Skeletal muscle satellite cell (primary cell): ENCODE data around the gene SLC4A3.

Experiments used
- H3K27me3 ChIP-seq: 2 replicates; pipeline ENCODE4 v1.7.0; 2013; ENCODE audit warnings: low read length; ENCODE audit not compliant: control insufficient read depth, insufficient read depth
- H3K36me3 ChIP-seq: 2 replicates; pipeline ENCODE4 v1.7.0; 2013; ENCODE audit warnings: mild to moderate bottlenecking, control low read depth, low read length; ENCODE audit not compliant: insufficient read depth
- H3K4me1 ChIP-seq: 2 replicates; pipeline ENCODE4 v1.7.0; 2013; ENCODE audit warnings: low read length; ENCODE audit not compliant: control insufficient read depth, insufficient read depth
- H3K4me2 ChIP-seq: 2 replicates; pipeline ENCODE4 v1.7.0; 2013; ENCODE audit warnings: mild to moderate bottlenecking, low read length
- H3K4me3 ChIP-seq: 2 replicates; pipeline ENCODE4 v1.7.0; 2013; ENCODE audit warnings: low read length
- H3K9ac ChIP-seq: 2 replicates; pipeline ENCODE4 v1.7.0; 2013; ENCODE audit warnings: mild to moderate bottlenecking, low read depth, low read length, moderate library complexity
- H3K9me3 ChIP-seq: replicated peaks from 2 replicates; pipeline ENCODE4 v1.7.0; 2013; ENCODE audit warnings: mild to moderate bottlenecking, control low read depth, low read length

The SLC4A3 gene

DNA sequence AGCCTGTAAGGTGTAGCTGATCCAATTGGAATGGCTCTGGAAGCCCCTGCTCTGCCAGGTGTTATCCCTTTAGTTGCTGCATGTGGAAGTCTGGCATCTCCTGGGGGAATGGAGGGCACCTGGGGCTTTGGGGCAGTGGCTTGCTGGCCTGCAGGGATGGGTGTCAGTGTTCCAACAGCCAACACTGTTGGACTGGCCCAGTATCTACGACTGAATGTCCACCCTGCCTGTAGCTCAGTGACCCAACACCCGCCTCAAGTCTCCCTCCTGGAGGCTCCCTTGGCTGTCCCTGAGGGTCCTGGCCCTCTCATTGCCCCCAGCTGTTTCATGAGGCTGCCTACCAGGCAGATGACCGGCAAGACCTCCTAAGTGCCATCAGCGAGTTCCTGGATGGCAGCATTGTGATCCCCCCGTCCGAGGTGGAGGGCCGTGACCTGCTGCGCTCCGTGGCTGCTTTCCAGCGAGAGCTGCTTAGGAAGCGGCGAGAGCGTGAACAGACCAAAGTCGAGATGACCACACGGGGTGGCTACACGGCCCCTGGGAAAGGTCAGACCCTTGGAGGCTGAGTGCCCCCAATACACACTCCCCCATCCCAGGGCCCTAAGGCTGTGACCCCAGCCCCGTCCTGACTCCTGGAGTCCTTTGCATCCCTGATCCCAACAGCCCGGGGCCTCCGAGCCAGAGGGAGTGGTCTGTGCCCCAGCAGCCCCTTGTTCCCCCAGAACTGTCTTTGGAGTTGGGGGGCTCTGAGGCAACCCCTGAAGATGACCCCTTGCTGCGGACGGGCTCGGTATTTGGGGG lies 7.7 kb downstream of the SLC4A3 start:
- no peaks in the 10 kb centered on the region for H3K27me3 ChIP-seq
- no peaks in the 10 kb centered on the region for H3K9me3 ChIP-seq
- no peak overlapping the region for H3K9ac ChIP-seq
- H3K4me2 ChIP-seq = no peak overlapping the region
- no peaks in the 10 kb centered on the region for H3K4me1 ChIP-seq
- no peak overlapping the region for H3K4me3 ChIP-seq
- H3K36me3 ChIP-seq = no peaks in the 10 kb centered on the region

- H3K9ac ChIP-seq = no peak overlapping the region
- no peaks in the 10 kb centered on the region for H3K9me3 ChIP-seq
- no peaks in the 10 kb centered on the region for H3K27me3 ChIP-seq
- no peaks in the 10 kb centered on the region for H3K36me3 ChIP-seq
- H3K4me2 ChIP-seq = no peak overlapping the region
- no peak overlapping the region for H3K4me3 ChIP-seq
- no peaks in the 10 kb centered on the region for H3K4me1 ChIP-seq
Observed at GRCh38 chr2:219636144-219636915, 8.9 kb downstream of the SLC4A3 start.

- H3K4me3 ChIP-seq = no peak overlapping the region
- no peak overlapping the region for H3K9ac ChIP-seq
- H3K9me3 ChIP-seq = no peaks in the 10 kb centered on the region
- no peak overlapping the region for H3K4me2 ChIP-seq
- H3K36me3 ChIP-seq = no peaks in the 10 kb centered on the region
- no peaks in the 10 kb centered on the region for H3K27me3 ChIP-seq
- peaks cover 4% of the 10 kb centered on the region for H3K4me1 ChIP-seq
Observed at GRCh38 chr2:219636941-219637841, 9.8 kb downstream of the SLC4A3 start.

- no peaks in the 10 kb centered on the region for H3K9me3 ChIP-seq
- no peak overlapping the region for H3K4me3 ChIP-seq
- H3K4me2 ChIP-seq = no peak overlapping the region
- H3K36me3 ChIP-seq = no peaks in the 10 kb centered on the region
- H3K9ac ChIP-seq = no peak overlapping the region
- H3K4me1 ChIP-seq = peaks cover 8% of the 10 kb centered on the region
- no peaks in the 10 kb centered on the region for H3K27me3 ChIP-seq
Observed at GRCh38 chr2:219637842-219638185, 10.4 kb downstream of the SLC4A3 start.

GRCh38 chr2:219638217-219638947 lies 11.0 kb downstream of the SLC4A3 start:
- H3K4me3 ChIP-seq = no peak overlapping the region
- H3K4me1 ChIP-seq = peaks cover 9% of the 10 kb centered on the region
- H3K27me3 ChIP-seq = no peaks in the 10 kb centered on the region
- no peaks in the 10 kb centered on the region for H3K36me3 ChIP-seq
- no peak overlapping the region for H3K9ac ChIP-seq
- H3K4me2 ChIP-seq = no peak overlapping the region
- H3K9me3 ChIP-seq = no peaks in the 10 kb centered on the region

GRCh38 chr2:219638948-219639755 lies 11.7 kb downstream of the SLC4A3 start:
- H3K4me2 ChIP-seq = no peak overlapping the region
- no peaks in the 10 kb centered on the region for H3K9me3 ChIP-seq
- no peak overlapping the region for H3K9ac ChIP-seq
- H3K36me3 ChIP-seq = no peaks in the 10 kb centered on the region
- H3K27me3 ChIP-seq = no peaks in the 10 kb centered on the region
- H3K4me3 ChIP-seq = no peak overlapping the region
- peaks cover 15% of the 10 kb centered on the region for H3K4me1 ChIP-seq

DNA sequence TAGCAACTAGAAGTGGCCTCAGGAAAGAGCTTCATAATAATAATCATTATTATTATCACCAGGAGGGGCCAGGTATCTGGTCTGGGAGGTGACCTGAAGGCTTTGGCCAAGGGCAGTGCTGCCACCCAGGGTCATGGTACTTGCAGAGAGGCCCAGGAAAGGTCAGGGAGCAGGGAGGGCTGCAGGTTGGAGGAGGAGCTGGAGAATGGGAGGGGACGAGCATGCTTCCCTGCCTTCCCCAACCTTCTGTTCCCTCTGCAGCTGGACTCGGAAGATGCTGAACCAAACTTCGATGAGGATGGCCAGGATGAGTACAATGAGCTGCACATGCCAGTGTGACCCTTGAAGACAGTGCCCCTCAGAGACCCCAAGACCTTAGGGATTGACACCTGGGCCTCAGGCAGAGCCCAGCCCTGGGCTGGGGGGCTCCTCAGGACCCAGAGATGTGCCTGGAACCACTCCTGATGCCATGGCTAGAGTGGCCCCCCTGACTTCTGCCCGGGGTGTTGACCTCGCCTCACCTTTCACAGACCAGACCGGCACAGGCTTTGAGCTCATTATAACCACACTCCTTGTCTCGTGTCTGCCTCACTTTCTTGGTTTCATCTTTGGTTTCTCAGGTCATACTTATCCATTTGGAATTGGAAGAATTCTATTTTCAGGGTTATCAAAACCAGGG lies 14.1 kb downstream of the SLC4A3 start:
- Histone ChIP-seq H3K27me3 (no peaks in the 10 kb centered on the region), H3K4me3 (no peak overlapping the region), H3K4me1 (peaks cover 35% of the 10 kb centered on the region), H3K36me3 (no peaks in the 10 kb centered on the region), H3K9ac (no peak overlapping the region), H3K4me2 (no peak overlapping the region), H3K9me3 (no peaks in the 10 kb centered on the region)

GRCh38 chr2:219642069-219642454 lies 14.6 kb downstream of the SLC4A3 start:
- no peak overlapping the region for H3K4me3 ChIP-seq
- peak overlapping the region; percentile 30 for H3K4me2 ChIP-seq
- no peak overlapping the region for H3K9ac ChIP-seq
- peaks cover 35% of the 10 kb centered on the region for H3K4me1 ChIP-seq
- no peaks in the 10 kb centered on the region for H3K9me3 ChIP-seq
- no peaks in the 10 kb centered on the region for H3K36me3 ChIP-seq
- no peaks in the 10 kb centered on the region for H3K27me3 ChIP-seq

DNA sequence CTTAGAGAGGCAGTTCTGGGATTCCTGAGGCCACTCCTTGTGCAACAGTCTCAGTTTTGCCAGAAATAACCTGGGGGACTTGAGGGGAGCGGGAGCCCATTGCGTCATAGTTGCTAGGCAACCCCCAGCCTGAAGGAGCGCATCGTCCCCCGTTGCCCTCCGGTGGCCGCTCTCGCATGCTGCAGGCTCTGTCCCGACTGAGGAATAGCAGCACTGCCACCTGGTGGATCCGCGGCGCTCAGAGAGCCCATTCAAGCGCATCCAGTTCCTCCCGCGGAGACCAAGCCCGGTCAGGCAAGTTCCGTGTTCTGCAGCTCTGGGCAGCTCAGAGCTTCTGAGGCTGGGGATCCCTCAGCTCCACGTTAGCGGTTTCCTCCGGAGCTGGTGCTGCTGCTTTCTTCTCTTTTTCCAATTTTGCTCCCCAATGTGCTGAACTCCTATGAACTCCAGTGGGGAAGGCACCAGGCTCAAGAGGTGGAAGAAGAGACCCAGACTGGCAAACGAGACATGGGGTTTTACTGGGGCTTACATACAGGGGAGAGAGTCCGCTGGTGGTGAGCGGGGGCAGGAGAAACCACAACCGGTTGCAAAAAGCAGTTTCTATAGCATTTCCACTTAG lies 15.1 kb downstream of the SLC4A3 start:
- no peaks in the 10 kb centered on the region for H3K27me3 ChIP-seq
- peaks cover 35% of the 10 kb centered on the region for H3K4me1 ChIP-seq
- no peak overlapping the region for H3K4me3 ChIP-seq
- no peaks in the 10 kb centered on the region for H3K9me3 ChIP-seq
- no peaks in the 10 kb centered on the region for H3K36me3 ChIP-seq
- no peak overlapping the region for H3K9ac ChIP-seq
- peak overlapping the region; percentile 30 for H3K4me2 ChIP-seq

- H3K9ac ChIP-seq = no peak overlapping the region
- H3K27me3 ChIP-seq = no peaks in the 10 kb centered on the region
- no peaks in the 10 kb centered on the region for H3K36me3 ChIP-seq
- no peaks in the 10 kb centered on the region for H3K9me3 ChIP-seq
- no peak overlapping the region for H3K4me2 ChIP-seq
- peaks cover 35% of the 10 kb centered on the region for H3K4me1 ChIP-seq
- H3K4me3 ChIP-seq = no peak overlapping the region
Observed at GRCh38 chr2:219643084-219643473, 15.6 kb downstream of the SLC4A3 start.
